Activated naive CD8-positive, alpha-beta T cell (primary cell): ENCODE measurements around the gene TGFBR1.
A peak's percentile ranks its signal among the peaks of the same experiment; 100 is the strongest.

Experiments
- H3K27ac Mint-ChIP-seq: one replicate; pipeline ENCODE4 v1.8.0; 2021; ENCODE audit warnings: mixed read lengths
- H3K27me3 Mint-ChIP-seq: one replicate; pipeline ENCODE4 v1.8.0; 2021; ENCODE audit warnings: mixed read lengths
- H3K36me3 Mint-ChIP-seq: one replicate; pipeline ENCODE4 v1.8.0; 2021; ENCODE audit warnings: mixed read lengths
- H3K4me1 Mint-ChIP-seq: one replicate; pipeline ENCODE4 v1.8.0; 2021; ENCODE audit warnings: low read depth, mixed read lengths
- H3K4me3 Mint-ChIP-seq: one replicate; pipeline ENCODE4 v1.8.0; 2021; ENCODE audit warnings: mild to moderate bottlenecking, mixed read lengths
- H3K9me3 Mint-ChIP-seq: one replicate; pipeline ENCODE4 v1.8.0; 2021; ENCODE audit warnings: low read depth, mixed read lengths

TGFBR1 gene

GRCh38 chr9:99171225-99172123 is 66.6 kb downstream of the TGFBR1 start:
- Mint-ChIP-seq H3K27ac (no peak overlapping the region), H3K27me3 (no peaks in the 10 kb centered on the region), H3K4me1 (peaks cover 21% of the 10 kb centered on the region), H3K4me3 (no peak overlapping the region), H3K9me3 (no peaks in the 10 kb centered on the region), H3K36me3 (no peaks in the 10 kb centered on the region)

DNA sequence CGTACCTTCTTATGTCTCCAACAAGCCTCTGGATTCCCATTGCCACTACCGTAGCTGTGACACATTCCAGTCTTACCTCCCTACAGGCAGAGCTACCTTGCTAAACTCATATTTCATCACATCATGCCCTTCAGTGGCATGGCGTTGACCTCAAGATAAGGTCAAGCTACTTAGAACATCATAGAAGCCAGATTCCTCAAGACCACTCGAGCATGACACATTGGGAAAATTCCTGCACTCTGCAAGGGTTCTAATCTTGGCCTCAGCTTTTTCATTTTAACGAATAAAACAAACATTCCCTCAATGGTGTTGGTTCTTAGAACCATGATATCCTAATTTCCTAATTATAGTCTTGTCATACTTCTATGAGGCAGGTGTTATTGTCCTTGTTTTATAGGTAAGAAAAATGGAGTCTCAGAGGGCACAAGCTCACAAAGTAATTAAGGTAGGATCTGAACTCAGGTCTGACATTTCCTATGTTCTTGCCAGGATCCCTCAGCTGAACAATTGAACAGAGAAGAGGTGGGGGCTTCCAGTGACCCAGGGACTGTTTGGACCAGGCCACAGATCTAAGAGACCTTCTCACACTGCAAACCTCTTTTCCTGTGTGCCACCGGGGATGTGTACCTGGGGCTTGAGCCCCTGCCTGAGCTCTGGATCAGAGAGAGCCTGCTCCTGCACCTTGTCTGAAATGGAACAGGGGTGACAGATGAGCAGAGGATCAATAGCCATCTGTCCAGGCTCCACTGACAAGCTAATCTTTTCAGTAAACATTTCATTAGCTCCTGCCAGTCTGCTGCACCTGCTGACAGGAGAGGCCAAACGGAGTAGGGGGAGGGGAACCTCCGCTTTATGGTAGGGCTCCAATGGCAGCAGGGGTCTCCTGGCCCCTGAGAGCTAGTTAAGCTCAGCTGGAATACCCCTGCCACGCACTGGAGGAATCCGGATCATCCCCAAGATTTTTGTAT is 67.5 kb downstream of the TGFBR1 start:
- Mint-ChIP-seq H3K9me3 (no peaks in the 10 kb centered on the region), H3K4me1 (peaks cover 13% of the 10 kb centered on the region), H3K27me3 (no peaks in the 10 kb centered on the region), H3K4me3 (no peak overlapping the region), H3K27ac (no peak overlapping the region), H3K36me3 (no peaks in the 10 kb centered on the region)

DNA sequence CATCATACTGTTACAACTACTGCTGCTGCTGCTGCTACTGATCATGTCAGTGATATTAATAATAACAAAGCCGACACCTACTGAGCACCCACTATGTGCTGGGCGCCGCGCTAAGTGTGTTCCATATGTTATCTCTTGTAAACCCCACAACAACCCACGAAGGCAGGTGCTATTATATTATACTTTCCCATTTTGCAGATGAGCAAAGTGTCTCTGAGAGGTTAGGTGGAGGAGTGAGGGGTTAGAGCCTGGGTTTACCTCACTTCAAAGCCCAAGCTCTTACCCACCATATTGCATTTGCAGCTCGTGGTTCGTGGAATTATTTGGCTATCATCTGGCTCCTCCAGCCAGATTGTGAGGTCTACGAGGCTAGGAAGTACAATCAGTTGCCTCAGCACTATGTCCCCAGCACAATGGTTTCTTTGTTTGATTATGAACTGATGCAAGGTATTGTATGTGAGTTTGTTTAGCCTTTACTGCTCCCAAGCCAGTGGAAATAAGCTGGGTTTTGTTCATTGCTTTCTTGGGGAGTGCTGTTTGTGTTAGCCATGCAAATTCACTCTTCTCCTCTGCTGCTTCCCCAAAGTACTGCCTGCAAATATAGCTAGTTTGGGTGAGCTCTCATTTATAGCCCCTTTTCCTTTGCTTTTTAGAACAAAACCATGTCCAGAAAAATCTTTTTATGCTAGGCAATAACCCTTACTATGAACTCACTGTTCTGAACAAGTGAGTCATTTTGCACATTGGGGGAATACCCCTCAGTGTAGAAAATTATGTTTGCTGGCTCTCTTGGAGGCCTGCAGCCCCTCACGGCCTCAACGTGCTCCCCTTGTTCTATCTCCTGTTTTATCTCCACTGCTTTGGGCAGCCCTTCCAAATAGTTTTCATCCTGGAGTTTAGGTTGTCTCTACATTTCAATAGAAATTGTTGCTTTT is 68.9 kb downstream of the TGFBR1 start:
- Mint-ChIP-seq H3K27ac (no peak overlapping the region), H3K4me1 (no peaks in the 10 kb centered on the region), H3K4me3 (no peak overlapping the region), H3K27me3 (no peaks in the 10 kb centered on the region), H3K9me3 (no peaks in the 10 kb centered on the region), H3K36me3 (no peaks in the 10 kb centered on the region)

DNA sequence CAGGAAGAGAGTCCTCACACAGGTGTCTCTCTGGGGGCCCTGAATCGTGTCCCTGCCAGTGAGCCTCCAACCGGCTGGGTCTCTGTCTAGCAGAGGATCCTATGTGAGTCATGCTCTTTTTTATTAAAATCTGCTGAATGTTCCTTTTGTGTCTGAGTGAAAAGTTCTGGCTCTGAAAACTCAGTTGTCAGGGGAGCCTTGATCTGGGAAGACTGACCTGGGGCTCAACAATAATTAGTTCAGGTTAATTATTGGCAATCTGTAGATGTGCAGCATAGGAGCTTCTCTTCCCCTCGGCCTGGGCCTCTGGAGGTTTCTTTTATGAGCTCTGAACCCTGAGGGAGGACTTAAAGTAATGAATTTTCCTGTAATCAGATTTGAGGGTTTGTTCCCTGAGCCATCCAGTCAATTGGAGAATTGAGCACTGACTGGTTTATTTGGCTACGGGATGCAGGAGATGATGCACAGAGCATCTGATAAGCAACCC is 71.7 kb downstream of the TGFBR1 start:
- peaks cover 16% of the 10 kb centered on the region for H3K4me1 Mint-ChIP-seq
- H3K27ac Mint-ChIP-seq = no peak overlapping the region
- no peaks in the 10 kb centered on the region for H3K36me3 Mint-ChIP-seq
- H3K9me3 Mint-ChIP-seq = no peaks in the 10 kb centered on the region
- no peaks in the 10 kb centered on the region for H3K27me3 Mint-ChIP-seq
- no peak overlapping the region for H3K4me3 Mint-ChIP-seq

GRCh38 chr9:99177576-99178366 is 72.9 kb downstream of the TGFBR1 start:
- Mint-ChIP-seq H3K4me3 (no peak overlapping the region), H3K4me1 (peaks cover 27% of the 10 kb centered on the region), H3K36me3 (no peaks in the 10 kb centered on the region), H3K27ac (no peak overlapping the region), H3K27me3 (no peaks in the 10 kb centered on the region), H3K9me3 (no peaks in the 10 kb centered on the region)

DNA sequence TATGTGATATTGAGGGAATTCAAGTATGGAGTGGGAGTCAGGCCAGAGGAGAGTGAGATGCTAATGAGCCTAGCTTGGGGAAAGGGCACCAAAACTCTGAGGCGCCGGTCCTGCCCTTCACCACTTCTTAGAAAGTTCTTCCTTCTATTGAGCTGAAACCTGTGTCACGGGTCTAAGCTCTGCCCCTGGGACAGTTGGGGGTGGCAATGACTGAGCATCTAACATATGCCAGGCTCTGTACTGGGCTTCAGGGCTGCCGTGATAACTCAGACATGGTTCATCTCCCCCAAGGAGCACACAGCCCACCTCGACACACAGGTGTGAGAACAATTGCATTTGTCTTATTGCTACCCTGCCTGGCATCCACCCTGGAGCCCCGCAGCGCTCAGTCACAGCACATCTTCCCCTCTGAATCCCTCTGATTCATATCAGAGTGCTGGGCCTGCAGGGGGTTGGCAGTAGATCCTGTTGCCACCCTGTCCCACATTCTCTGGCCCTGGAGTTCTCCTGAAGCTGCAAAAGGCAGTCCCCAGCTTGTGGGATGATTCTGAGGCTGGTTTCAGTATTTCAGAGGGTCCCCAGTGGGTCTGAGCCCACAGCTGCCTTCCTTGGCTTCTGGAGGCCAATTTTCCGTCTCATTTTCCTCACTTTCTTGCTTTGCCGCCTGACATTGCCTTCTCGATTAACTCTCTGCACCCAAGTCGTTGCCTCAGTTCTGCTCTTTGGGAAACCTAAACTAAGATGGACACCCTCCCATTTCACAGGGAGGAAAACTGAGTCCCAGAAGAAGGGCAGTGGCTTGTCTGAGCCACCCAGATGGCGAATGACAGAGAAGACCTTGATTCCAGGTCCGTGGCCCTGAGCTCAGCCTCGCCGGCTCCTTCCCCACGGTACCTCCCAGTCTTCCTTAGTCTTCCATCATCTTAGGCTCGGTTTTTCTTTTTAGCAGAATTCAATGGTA is 74.3 kb downstream of the TGFBR1 start:
- Mint-ChIP-seq H3K27me3 (no peaks in the 10 kb centered on the region), H3K4me3 (no peak overlapping the region), H3K4me1 (peaks cover 34% of the 10 kb centered on the region), H3K9me3 (no peaks in the 10 kb centered on the region), H3K27ac (no peak overlapping the region), H3K36me3 (no peaks in the 10 kb centered on the region)

GRCh38 chr9:99180199-99180598 is 75.3 kb downstream of the TGFBR1 start:
- H3K27ac Mint-ChIP-seq = peak overlapping the region; percentile 64
- peaks cover 42% of the 10 kb centered on the region for H3K4me1 Mint-ChIP-seq
- H3K27me3 Mint-ChIP-seq = no peaks in the 10 kb centered on the region
- no peaks in the 10 kb centered on the region for H3K36me3 Mint-ChIP-seq
- no peak overlapping the region for H3K4me3 Mint-ChIP-seq
- no peaks in the 10 kb centered on the region for H3K9me3 Mint-ChIP-seq

DNA sequence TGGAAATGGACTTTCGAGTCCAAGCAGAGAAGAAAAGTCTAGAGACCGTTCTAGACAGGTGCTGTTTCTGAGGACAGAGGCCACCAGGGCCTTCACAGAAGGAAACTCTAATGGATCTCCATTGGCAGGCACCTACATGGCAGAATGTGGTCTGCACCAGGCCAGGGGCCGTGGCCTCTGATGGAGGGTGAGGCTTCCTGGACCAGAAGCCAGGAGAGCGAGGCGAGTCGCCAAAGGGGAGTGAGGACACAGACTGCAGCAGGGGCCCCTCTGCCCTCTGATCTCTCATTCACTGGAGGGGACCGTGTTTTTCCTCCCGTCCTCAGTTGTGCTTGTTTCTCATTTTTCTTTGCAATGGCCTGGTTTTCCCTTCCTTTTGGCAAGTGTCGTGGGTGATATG is 75.7 kb downstream of the TGFBR1 start:
- H3K27me3 Mint-ChIP-seq = no peaks in the 10 kb centered on the region
- H3K36me3 Mint-ChIP-seq = no peaks in the 10 kb centered on the region
- no peaks in the 10 kb centered on the region for H3K9me3 Mint-ChIP-seq
- peak overlapping the region; percentile 64 for H3K27ac Mint-ChIP-seq
- no peak overlapping the region for H3K4me3 Mint-ChIP-seq
- H3K4me1 Mint-ChIP-seq = peaks cover 42% of the 10 kb centered on the region

- Mint-ChIP-seq H3K9me3 (no peaks in the 10 kb centered on the region), H3K36me3 (no peaks in the 10 kb centered on the region), H3K4me3 (no peak overlapping the region), H3K27me3 (no peaks in the 10 kb centered on the region), H3K4me1 (peaks cover 42% of the 10 kb centered on the region), H3K27ac (peak overlapping the region; percentile 80)
Measured at GRCh38 chr9:99181206-99181605, 76.3 kb downstream of the TGFBR1 start.

GRCh38 chr9:99181621-99182020 is 76.7 kb downstream of the TGFBR1 start:
- H3K4me1 Mint-ChIP-seq = peaks cover 44% of the 10 kb centered on the region
- no peaks in the 10 kb centered on the region for H3K36me3 Mint-ChIP-seq
- H3K27ac Mint-ChIP-seq = peak overlapping the region; percentile 80
- H3K9me3 Mint-ChIP-seq = no peaks in the 10 kb centered on the region
- peak overlapping the region; percentile 71 for H3K4me3 Mint-ChIP-seq
- no peaks in the 10 kb centered on the region for H3K27me3 Mint-ChIP-seq

DNA sequence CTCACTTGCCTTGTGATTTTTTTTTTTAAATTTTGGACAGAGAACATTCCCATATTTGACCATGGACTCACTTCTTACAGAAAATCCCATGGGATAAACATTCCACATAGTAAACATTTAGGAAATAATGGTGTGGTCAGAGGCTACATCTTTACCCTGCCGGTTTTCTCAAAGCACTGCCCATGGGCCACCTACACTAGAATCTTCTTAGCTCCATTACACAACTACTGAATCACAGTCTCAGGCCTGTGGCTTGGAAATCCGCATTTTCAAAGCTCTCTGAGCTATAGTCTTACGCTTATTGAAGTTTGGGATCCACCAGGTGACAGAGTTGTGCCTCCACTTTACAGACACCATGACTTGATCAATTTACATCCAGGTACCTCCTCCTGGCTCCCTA is 77.4 kb downstream of the TGFBR1 start:
- Mint-ChIP-seq H3K4me1 (peaks cover 46% of the 10 kb centered on the region), H3K9me3 (no peaks in the 10 kb centered on the region), H3K27me3 (no peaks in the 10 kb centered on the region), H3K27ac (no peak overlapping the region), H3K4me3 (no peak overlapping the region), H3K36me3 (no peaks in the 10 kb centered on the region)

DNA sequence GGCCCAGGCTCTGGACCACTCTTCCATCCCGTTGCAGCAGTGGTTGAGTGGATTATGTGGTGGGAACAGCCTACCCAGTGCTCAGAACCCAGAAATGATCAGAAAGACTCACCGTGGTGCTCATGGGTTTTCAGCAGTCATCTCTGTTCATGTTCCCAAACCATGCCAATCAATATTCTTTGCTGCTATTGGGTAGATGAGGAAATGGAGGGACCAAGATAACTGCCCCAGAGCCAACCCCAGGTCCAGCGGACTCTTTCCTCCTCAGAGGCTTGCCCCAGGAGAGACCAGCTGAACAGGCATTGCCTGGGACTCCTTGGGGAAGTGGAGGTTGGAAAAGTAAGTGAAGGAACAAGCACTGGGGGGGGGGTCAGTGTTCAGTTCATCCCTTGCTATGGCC is 78.7 kb downstream of the TGFBR1 start:
- peaks cover 46% of the 10 kb centered on the region for H3K4me1 Mint-ChIP-seq
- peak overlapping the region; percentile 18 for H3K27ac Mint-ChIP-seq
- H3K9me3 Mint-ChIP-seq = no peaks in the 10 kb centered on the region
- H3K36me3 Mint-ChIP-seq = no peaks in the 10 kb centered on the region
- no peak overlapping the region for H3K4me3 Mint-ChIP-seq
- no peaks in the 10 kb centered on the region for H3K27me3 Mint-ChIP-seq

DNA sequence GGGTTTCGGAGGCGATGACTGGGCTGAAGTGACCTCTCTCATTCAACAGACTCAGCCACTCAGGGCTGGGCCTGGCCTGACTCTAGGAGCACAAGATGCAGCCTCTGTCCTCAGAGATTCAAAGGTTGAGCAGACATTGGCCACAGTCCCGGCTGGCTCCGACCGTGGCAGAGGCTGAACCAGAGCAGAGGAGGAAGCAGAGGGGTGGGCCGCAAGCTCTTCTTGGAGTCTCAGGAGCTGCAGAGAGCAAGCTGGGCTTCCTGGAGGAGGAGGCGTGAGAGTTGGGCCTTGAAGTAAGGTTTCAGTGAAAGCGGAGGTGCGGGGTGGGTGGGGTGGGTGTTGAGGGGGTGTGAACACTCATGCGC is 79.2 kb downstream of the TGFBR1 start:
- no peak overlapping the region for H3K4me3 Mint-ChIP-seq
- no peaks in the 10 kb centered on the region for H3K36me3 Mint-ChIP-seq
- H3K9me3 Mint-ChIP-seq = no peaks in the 10 kb centered on the region
- peaks cover 46% of the 10 kb centered on the region for H3K4me1 Mint-ChIP-seq
- peak overlapping the region; percentile 46 for H3K27ac Mint-ChIP-seq
- no peaks in the 10 kb centered on the region for H3K27me3 Mint-ChIP-seq
